Endodermal cell (in vitro differentiated cells): Measurements from ENCODE around the gene MRPS18C. TPM values are rescaled to one million over a fixed set of nuclear protein-coding genes. Genes with fewer than 3 reads are reported as not detected.

Source experiments
- DNase-seq: peaks from one replicate; pipeline ENCODE4 v3.0.0-alpha.2; 2017
- H3K27ac ChIP-seq: 2 replicates; pipeline ENCODE4 v1.5.1; 2013; ENCODE audit warnings: mild to moderate bottlenecking, low read depth, low read length, moderate library complexity
- H3K27me3 ChIP-seq: 2 replicates; pipeline ENCODE4 v1.6.1; 2013; ENCODE audit warnings: mild to moderate bottlenecking, low read length, moderate library complexity; ENCODE audit not compliant: insufficient read depth, control insufficient read depth, poor library complexity, severe bottlenecking
- H3K36me3 ChIP-seq: 2 replicates; pipeline ENCODE4 v1.7.0; 2013; ENCODE audit warnings: mild to moderate bottlenecking, low read length, moderate library complexity; ENCODE audit not compliant: control insufficient read depth, insufficient read depth
- H3K4me1 ChIP-seq: one replicate; pipeline ENCODE4 v1.7.0; 2013; ENCODE audit warnings: low read length; ENCODE audit not compliant: control insufficient read depth, insufficient read depth
- H3K4me3 ChIP-seq: 2 replicates; pipeline ENCODE4 v1.5.1; 2013; ENCODE audit warnings: mild to moderate bottlenecking, low read length, moderate library complexity
- H3K9ac ChIP-seq: 2 replicates; pipeline ENCODE4 v1.6.1; 2013; ENCODE audit warnings: mild to moderate bottlenecking, low read length, moderate library complexity; ENCODE audit not compliant: poor library complexity, severe bottlenecking; ENCODE audit errors: extremely low read depth
- H3K9me3 ChIP-seq: 2 replicates; pipeline ENCODE4 v1.6.1; 2013; ENCODE audit warnings: mild to moderate bottlenecking, low read length, moderate library complexity; ENCODE audit not compliant: control insufficient read depth
- H3K27ac Mint-ChIP-seq: 2 replicates; pipeline ENCODE4 v1.8.0; 2020; ENCODE audit warnings: mixed read lengths
- H3K27me3 Mint-ChIP-seq: 2 replicates; pipeline ENCODE4 v1.8.0; 2021; ENCODE audit warnings: mild to moderate bottlenecking, mixed read lengths; ENCODE audit not compliant: insufficient read depth
- H3K36me3 Mint-ChIP-seq: 2 replicates; pipeline ENCODE4 v1.8.0; 2020; ENCODE audit warnings: low read depth, mixed read lengths
- H3K4me1 Mint-ChIP-seq: 2 replicates; pipeline ENCODE4 v1.8.0; 2020; ENCODE audit warnings: mixed read lengths
- H3K4me3 Mint-ChIP-seq: 2 replicates; pipeline ENCODE4 v1.8.0; 2020; ENCODE audit warnings: mild to moderate bottlenecking, moderate library complexity, mixed read lengths
- H3K9me3 Mint-ChIP-seq: 2 replicates; pipeline ENCODE4 v1.8.0; 2020; ENCODE audit warnings: mild to moderate bottlenecking, mixed read lengths
- CTCF ChIP-seq: fragments of 200-600 bp; sonication (generic); conservative IDR thresholded peaks from 2 replicates; pipeline ENCODE4 v1.5.0; 2021; ENCODE audit warnings: antibody characterized with exemption, mild to moderate bottlenecking
- WGBS, 2 experiments: methylation state at CpG; one replicate each; pipeline versions ENCODE4 v1.1.5 to v1.1.7; 2013; ENCODE audit warnings: missing lambda C conversion rate in 2 of 2, mixed read lengths in 1 of 2; ENCODE audit not compliant: insufficient coverage in 1 of 2, insufficient read length in 1 of 2; 5-methylcytosine and 5-hydroxymethylcytosine counted together
- long read RNA-seq, 4 experiments: library from polyadenylated mRNA in 2 of 4; library from RNA in 1 of 4; library from capped mRNA in 1 of 4; stranded (forward) in 3 of 4; unstranded in 1 of 4; transcript quantifications; one replicate each; pipeline ENCODE4 v2.0.0, GENCODE V29; 2020 to 2021; ENCODE audit warnings: inconsistent platforms in 1 of 4
- polyA plus RNA-seq, 2 experiments: library from polyadenylated mRNA; stranded (reverse); fragments of 50-300 nt; gene quantifications; one replicate each; pipeline ENCODE4 v1.2.3, GENCODE V29; 2013
- total RNA-seq, 2 donors: library from RNA; stranded (reverse); fragmentation: NEBNext Ultra II Directional in 1 of 2; extraction: Animal tissue kit (Norgen Biotek cat#: 25700) in 1 of 2; gene quantifications; 2 replicates in 1 of 2; 3 replicates in 1 of 2; pipeline ENCODE4 v1.2.1, GENCODE V29; 2021

The MRPS18C gene
- 10 to 100 TPM; 62.3 to 63.0 TPM for total RNA-seq
- polyA plus RNA-seq (2013, experiment 1 of 2): 60.8 TPM
- polyA plus RNA-seq (2013, experiment 2 of 2): 49.7 TPM
- long read RNA-seq, experiment 1, transcript MRPS18C-201 (6 exons, 1,643 nt): major isoform, 44 of 49 reads
- long read RNA-seq, experiment 1, partial matches to known transcripts: 1 of 49 reads
- long read RNA-seq, experiment 1, other reads (novel, unspliced or antisense): 1 of 49 reads
- long read RNA-seq, experiment 2, transcript MRPS18C-201 (6 exons, 1,643 nt): major isoform, 34 of 46 reads
- long read RNA-seq, experiment 2, partial matches to known transcripts: 0 of 46 reads
- long read RNA-seq, experiment 2, other reads (novel, unspliced or antisense): 5 of 46 reads
- long read RNA-seq, experiment 3, transcript MRPS18C-201 (6 exons, 1,643 nt): major isoform, 20 of 24 reads
- long read RNA-seq, experiment 3, partial matches to known transcripts: 0 of 24 reads
- long read RNA-seq, experiment 3, other reads (novel, unspliced or antisense): 0 of 24 reads
- long read RNA-seq, experiment 4, transcript MRPS18C-201 (6 exons, 1,643 nt): major isoform, 6 of 11 reads
- long read RNA-seq, experiment 4, partial matches to known transcripts: 0 of 11 reads
- long read RNA-seq, experiment 4, other reads (novel, unspliced or antisense): 2 of 11 reads

- H3K36me3 Mint-ChIP-seq: peaks cover 41% of the 10 kb centered on the region
Observed at GRCh38 chr4:83455281-83456183, at the start of gene MRPS18C, which contains the start of gene HELQ. Gene MRPS18C, plus strand, starts transcription at chr4:83456058. Its CDS starts 20 bp downstream, at chr4:83456078. Gene HELQ, minus strand, starts transcription at chr4:83455823. Its CDS starts 130 bp downstream, at chr4:83455693.

GRCh38 chr4:83408908-83409307, 47.0 kb upstream of the MRPS18C start:
- Mint-ChIP-seq H3K9me3 (no peaks in the 10 kb centered on the region), H3K36me3 (no peaks in the 10 kb centered on the region), H3K27me3 (no peaks in the 10 kb centered on the region), H3K4me3 (no peak overlapping the region), H3K27ac (no peak overlapping the region), H3K4me1 (no peaks in the 10 kb centered on the region)
- H3K4me3 ChIP-seq: no peak overlapping the region
- no peak overlapping the region for H3K27ac ChIP-seq
- H3K9ac ChIP-seq: no peak overlapping the region
- H3K27me3 ChIP-seq: no peaks in the 10 kb centered on the region
- no peak for DNase-seq
- H3K4me1 ChIP-seq: no peaks in the 10 kb centered on the region
- no peaks in the 10 kb centered on the region for H3K36me3 ChIP-seq
- TF ChIP-seq CTCF: no peak
- WGBS, 2 experiments: 88% methylated on average over 1 of the region's 1 CpG; no CpG with 5 or more reads in 1 of the 2 experiments
- no peaks in the 10 kb centered on the region for H3K9me3 ChIP-seq

More at GRCh38 chr4:83455281-83456183, at the start of gene MRPS18C, which contains the start of gene HELQ:
- peak within 1 kb of the TSS; percentile 100 for H3K27ac Mint-ChIP-seq
- DNase-seq: peak; percentile 98
- 0% methylated on average over 19 to 58 of the region's 58 CpGs for WGBS, 2 experiments
- peaks cover 5% of the 10 kb centered on the region for H3K4me1 Mint-ChIP-seq
- no peaks in the 10 kb centered on the region for H3K9me3 ChIP-seq
- H3K9ac ChIP-seq: peak within 1 kb of the TSS; percentile 84
- peak within 1 kb of the TSS; percentile 99 for H3K4me3 Mint-ChIP-seq
- H3K36me3 ChIP-seq: peaks cover 55% of the 10 kb centered on the region
- H3K4me3 ChIP-seq: peak within 1 kb of the TSS; percentile 95
- no peaks in the 10 kb centered on the region for H3K27me3 Mint-ChIP-seq
- no peaks in the 10 kb centered on the region for H3K27me3 ChIP-seq
- peak; percentile 55 for TF ChIP-seq CTCF
- H3K4me1 ChIP-seq: no peaks in the 10 kb centered on the region
- H3K27ac ChIP-seq: peak within 1 kb of the TSS; percentile 82
- H3K9me3 Mint-ChIP-seq: no peaks in the 10 kb centered on the region

GRCh38 chr4:83413676-83414075, 42.2 kb upstream of the MRPS18C start:
- Histone ChIP-seq H3K27me3 (no peaks in the 10 kb centered on the region), H3K4me1 (no peaks in the 10 kb centered on the region), H3K36me3 (peaks cover 5% of the 10 kb centered on the region), H3K27ac (no peak overlapping the region), H3K4me3 (no peak overlapping the region), H3K9ac (no peak overlapping the region), H3K9me3 (no peaks in the 10 kb centered on the region)
- DNase-seq: no peak
- Mint-ChIP-seq H3K9me3 (no peaks in the 10 kb centered on the region), H3K4me3 (no peak overlapping the region), H3K36me3 (no peaks in the 10 kb centered on the region), H3K4me1 (no peaks in the 10 kb centered on the region), H3K27me3 (no peaks in the 10 kb centered on the region), H3K27ac (no peak overlapping the region)
- 88% methylated on average over 2 of the region's 2 CpGs; no CpG with 5 or more reads in 1 of the 2 experiments for WGBS, 2 experiments
- TF ChIP-seq CTCF: no peak
